Activated gamma-delta T cell treated with Interleukin-2 at 50 U/mL for 16 hours (primary cell): ENCODE data around the gene CLMN.

Experiments
- DNase-seq: peaks from one replicate; pipeline ENCODE4 v3.0.0-alpha.2; 2020

The CLMN gene

DNA sequence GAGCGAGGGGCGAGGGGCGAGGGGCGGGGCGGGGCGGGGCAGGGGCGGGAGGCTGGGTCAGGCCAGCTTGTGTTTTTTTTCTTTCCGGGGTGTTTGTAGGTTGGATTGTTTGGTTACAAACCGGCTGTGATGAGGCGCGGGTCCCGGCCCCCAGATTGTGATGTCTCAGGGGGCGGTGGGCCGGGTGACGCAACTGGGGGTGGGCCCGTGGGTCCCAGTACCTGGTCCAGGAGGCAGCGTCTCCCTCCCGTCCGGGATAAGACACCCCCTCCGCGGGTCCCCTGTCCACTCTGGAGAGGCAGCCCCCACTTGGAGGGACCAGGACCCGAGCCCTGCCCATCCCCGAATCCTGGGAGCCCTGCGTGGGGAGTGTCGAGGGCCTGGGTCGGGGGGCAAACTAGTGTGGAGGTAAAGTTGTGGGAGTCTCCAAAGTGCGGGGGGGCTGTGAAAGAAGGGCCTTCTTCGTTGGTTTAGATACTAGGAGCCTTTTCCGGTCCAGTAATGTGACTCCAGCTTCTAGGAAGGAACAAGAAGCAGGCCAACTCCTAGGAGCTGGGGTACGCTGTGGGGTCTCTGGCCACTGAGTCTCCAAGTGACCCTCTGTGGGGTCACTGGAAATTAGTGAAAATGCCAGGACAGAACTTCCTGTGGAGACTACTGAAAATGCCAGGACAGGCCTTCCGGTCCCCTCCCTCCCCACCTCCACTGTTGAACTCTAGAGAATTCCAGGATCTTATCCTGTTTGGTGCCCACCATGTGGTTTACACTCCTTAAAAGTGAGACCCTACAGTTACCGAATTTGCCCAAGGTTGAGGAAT lies 579 bp upstream of the CLMN start:
- DNase-seq = no peak

DNA sequence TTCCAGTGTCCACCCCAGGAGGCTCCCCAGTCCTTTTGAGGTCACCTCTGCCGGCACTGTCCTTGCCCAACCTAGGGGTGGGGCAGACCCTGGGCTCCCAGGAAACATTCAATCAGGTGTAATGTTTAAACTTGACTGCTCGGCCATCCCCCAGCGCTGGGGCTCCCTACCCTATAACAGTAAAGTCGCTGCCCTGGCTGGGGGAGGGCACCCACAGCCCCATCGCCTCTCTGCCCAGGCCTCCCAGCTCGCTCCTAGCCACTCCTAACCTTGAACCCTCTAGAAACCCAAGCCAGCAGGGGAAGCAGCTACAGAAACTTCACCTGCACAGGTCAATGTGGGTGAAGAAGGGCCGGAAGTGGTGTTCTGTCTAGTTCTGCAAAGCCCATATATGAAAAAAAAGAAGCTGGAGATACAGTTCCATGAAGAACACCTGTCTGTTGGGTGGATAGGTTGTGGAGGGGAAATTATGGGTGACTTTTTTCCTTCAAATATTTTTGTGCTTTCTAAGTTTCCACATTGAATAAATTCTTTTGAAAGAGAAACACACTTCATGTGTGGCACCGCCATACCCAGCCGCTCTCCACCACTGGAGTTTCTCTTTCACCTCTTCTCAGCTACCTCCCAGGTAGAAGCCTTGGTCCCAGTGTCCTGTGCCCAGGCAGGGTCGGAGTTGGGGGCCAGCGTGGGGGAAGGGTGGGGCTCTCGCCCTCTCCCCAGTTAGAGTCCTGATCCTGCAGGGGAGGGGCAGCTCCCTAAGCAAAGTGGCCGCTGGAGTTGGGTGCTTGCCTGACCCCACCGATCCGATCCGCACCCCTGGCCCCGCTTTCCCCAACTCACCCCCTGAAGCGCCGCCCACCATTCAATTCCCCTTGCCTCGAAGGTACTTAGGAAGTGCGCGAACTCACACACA lies 1.1 kb downstream of the CLMN start:
- DNase-seq = no peak

DNA sequence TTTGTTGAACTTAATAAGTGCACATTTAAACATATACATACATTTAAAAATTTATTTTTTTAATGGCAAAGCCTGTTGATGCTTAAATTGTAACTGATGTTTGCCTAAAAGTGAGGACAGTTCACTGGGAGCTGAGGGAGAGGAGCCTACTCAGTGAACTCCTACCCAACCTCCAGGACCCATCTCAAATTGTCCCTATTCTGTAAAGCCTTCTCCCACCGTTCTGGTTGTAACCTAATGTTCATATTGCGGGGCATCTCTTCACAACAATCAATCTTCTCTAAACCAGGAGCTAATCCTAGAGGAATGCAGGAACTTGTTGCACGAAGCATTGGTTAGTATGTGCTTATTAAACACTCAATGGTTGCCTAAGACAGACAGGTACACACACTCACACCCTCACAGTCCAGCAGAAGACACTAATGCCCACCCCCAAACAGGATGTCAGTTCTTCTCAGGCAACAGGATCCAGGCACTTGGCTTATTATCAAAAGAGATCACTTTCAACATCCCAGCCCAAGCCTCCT lies 1.8 kb downstream of the CLMN start:
- DNase-seq = no peak

DNA sequence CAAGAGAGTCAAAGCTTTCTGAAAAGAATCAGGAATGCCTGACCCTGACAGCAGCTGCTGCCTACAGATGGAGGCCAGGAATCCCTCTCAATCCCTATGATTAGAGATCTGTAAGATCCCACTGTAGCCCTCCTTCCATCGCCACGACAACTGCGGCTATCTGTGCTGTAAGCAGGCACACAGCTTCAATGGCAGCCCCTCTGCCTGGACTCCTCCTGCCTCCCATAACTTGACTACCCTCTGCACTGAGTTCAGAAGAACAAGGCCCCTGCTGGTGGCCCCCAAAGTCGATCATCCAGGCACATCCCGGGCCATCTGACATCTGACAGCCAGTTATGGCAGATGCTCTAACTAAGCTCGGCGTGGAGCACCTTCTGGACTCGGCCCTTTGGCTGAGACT lies 2.9 kb downstream of the CLMN start:
- DNase-seq = no peak

DNA sequence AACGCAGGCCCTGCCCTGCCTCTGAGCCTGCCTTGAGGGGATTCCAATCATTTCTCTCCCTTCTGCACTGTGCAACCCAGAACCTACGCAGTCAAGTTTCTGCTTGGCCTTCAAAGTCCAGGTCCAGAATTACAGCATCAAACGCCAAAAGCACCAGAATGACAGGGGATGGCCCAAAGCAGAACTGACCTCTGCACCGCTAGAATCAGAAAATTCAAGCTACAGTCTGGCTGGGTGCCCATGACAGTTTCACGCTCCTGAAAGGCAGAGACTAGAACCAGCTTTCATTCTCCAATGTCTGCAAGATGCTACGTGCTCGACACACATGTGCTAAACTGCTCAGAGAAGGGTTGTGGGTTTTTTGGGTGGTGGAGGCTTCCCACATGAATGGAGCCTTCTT lies 4.1 kb downstream of the CLMN start:
- no peak for DNase-seq

DNA sequence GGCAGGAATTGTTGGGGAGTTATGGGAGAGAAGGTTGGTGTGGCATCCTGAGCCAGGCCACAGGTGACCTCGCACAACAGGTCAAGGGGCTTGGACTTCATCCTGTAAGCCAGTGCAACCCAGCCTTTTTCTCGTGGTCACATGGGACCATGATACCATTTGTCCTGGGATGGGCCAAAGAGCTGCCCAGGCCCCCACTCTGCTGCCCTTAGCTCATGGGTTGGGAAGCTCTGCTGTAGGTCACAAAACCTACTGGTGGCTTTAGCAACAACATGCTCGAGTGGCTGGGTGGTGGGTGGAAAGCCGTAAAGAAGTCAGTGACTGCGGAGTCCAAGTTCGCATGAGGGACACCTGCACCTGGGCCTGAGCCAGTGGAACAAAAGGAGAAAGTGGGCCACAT lies 4.6 kb downstream of the CLMN start:
- no peak for DNase-seq

DNA sequence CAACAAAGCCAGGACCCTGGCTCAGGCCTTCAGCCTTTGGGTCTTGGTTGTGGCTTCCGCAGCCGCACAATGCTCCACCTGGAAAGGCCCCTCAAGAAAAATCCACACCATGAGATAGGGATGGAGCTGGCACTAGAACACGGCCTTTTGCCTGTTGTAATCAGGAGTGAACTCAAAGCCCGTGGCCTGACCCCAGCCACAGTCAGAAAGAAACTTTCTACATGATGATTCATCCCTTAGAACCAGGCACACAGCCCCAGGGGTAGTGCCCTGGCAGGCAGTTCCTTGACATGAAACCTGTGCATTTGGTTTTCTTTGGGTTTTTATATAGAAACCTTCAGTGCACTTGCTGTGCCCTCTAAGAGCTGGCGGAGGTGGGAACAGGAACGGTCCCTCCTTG lies 5.1 kb downstream of the CLMN start:
- no peak for DNase-seq

DNA sequence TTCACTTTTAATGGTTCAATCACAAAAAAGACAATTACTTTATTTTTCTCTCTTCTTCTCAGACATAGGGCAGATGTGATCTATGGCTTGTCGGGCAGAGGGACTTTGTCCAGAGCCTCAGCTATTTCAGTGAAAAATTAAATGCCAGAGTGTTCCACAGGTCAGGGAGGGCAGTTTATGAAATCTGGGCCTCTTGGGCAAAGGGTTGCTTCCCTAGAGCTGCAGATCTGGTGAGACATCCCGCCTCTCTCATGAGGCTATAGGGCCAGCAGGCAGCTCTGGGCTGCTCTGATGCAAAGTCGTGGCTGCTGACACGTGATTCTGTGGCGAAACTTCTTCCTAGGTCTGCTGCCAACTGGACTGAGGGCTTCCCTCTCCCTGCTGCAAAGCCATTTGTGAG lies 6.0 kb downstream of the CLMN start:
- no peak for DNase-seq

DNA sequence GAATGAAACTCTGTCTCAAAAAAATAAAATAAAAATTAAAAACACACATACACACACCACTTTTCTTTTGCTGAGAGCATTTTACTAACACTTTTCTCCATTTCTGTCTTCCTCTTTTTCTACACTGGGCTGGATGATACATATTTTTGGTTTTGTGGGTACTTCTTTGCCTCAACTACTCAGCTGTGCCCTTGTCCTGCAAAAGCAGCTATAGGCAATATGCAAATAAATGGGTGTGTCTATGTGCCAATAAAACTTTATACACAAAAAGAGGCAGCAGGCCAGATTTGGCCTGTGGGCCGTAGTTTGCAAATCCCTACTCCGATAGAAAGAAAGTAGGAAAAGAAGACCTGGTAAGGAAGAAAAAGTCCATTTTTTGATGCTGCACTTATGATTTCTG lies 6.5 kb downstream of the CLMN start:
- DNase-seq = no peak

DNA sequence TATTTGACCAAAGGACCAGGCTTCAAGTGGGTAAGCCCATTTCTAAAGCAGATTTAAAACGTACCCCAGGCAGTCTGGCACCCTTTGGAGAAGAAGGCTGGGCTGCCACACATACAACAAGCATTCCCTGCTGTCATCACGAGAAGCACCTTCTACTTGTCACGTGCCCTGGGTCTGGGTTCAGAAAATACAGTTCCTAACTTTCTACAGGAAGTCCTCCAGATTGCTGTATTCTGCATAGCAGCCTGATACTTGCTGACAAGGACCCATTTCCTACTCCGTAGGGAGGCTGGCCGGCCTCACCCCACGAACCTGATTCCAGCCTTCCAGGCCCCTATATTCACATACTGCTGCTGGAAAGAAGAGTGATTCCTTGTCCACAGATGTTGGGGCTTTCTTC lies 7.4 kb downstream of the CLMN start:
- DNase-seq = no peak

DNA sequence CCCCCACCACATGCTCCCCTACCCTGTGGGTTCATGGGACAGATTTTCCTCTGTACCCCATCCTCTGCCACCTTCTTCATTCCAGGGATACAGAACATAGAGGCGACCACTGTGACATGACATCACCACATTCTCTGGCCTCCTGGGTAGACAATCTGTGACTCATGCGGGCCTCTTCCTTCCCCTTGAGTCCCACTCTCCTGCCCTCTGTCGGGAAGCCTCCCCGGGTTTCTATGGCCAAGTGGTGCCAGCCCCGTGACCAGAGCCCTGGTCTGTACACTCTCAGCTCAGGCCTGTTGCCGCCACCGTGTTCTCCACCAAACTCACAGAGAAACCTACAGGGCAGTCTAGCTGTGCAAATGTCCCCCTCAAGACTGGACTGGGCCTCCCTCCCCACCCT lies 8.0 kb downstream of the CLMN start:
- DNase-seq = no peak

DNA sequence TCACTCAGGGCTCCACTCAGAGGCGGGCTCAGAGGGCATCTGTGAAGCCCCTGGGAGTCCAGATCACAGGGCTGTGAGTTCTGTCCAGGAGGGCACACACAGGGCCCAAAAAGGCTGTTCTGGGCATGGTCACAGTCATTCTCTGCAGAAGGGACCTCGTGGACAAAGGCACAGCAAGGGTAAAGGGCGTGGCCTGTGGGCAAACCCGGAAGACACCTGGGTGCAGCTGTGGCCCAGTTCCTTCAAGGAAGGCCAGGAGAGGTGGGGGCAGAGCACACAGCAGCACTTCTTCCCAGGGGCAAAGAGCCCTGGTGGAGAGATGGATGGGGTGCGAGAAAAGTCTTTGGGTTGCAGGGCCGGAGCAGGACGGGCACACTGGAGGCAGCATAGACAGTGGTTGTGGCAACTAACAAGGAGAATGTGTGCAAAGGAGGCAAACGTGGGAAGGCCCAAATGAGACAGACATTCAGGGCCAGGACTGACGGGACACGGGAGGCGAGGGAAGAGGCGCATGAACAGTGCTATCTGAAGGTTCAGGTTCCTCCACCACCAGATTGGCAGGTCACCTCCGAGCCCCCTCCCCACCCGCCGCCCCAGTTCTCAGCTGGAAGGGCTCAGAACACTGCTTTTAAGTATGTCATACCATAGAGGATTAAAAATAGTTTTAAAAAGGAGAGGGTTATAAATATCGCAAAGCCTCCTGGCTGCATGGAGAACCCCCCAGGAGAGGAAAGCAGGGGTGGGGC lies 8.9 kb downstream of the CLMN start:
- DNase-seq = no peak

DNA sequence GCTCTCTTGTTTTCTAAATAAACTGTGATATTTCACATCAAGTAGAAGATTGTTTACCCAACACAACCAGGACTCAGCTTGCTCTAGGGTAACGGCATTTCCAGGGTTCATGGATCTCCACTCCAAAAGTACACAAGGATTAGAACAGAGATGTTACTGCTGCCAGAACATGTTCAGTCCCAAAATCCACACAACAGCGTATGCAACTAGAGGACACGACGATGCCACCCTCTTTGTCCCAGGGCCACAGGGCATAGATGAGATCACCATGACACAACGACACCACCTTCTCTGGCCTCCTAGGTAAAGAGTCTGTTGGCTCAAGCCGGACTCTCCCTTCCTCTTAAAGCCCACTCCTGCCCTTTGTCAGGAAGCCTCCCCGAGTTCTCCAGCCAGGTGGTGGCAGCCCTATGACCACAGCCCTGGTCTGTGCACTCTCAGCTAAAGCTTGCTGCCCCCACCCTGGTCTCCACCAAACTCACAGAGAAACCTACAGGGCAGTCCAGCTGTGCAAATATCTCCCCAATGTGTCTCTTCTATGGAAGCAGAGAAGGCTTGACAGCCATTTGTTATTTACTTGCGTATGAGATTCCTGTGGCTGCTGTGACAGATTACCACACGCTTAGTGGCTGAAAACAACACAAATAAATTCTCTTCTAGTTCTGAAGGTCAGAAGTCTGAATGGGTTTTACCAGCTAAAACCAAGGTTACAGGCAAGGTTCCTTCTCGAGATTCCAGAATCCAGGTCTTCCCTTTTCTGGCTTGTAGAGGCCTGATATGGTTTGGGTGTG lies 10.3 kb downstream of the CLMN start:
- no peak for DNase-seq

DNA sequence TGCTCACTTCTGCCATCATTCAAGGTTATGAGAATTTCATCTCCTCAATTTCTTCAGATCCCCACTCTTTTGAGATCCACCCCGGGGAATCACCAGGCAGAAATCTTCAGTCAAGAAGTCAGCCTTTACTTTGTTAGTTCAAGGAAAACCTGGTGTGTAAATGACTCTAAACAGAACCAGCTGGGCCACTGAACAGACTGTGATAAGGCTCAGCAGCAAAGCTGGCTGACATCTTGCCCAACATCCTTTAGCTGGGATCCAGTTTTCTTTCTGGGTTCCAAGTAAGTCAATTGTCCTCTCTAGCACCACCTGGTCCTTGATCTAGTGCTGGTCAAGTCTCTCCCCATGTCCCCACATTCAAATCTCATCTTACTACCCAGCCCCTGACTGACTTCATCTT lies 11.6 kb downstream of the CLMN start:
- DNase-seq = no peak

DNA sequence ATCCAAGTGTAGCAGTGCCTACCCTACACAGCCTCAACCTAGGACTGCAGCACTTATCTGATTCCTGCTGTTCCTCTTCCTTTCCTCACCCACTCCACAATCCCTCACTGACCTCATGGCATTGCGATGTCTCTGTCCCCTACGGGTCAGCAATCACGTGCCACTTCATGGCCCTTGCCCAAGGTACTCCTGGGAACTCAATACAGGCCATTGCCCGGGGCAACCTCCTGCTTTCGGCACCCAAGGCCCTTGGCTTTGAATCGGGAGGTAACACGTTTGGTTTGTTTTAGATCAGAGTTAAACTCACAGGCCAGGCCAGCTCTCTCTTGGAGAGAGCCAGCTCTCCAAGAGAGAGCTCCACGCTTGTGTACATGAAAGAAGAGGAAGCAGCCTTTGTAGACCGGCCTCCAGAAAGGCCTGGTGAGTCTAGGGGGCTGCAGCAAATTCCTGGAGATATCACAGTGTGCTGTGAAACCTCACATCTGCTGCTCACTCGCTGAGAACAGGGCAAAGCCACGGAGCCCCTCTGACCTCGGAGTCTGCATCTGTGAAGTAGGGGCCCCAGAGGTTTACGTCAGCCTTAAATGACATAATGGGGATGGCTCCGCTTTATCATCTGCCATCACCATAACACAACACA lies 12.2 kb downstream of the CLMN start:
- no peak for DNase-seq

DNA sequence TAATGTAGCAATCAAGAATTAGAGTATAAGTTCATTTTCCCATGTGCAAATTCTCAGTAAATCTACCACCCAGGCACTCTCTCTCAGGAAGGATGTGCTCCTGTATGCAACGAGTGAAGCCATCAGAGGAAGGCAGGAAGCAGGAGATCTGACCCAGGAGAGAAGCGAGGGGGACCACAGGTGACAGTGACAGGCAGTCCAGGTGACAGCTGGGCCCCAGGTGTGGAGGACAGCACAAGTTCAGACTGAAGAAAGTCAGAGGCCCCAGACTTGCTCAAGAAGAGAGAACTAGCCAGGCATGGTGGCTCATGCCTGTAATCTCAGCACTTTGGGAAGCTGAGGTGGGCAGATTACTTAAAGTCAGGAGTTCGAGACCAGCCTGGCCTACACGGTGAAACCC lies 13.8 kb downstream of the CLMN start:
- DNase-seq = no peak

DNA sequence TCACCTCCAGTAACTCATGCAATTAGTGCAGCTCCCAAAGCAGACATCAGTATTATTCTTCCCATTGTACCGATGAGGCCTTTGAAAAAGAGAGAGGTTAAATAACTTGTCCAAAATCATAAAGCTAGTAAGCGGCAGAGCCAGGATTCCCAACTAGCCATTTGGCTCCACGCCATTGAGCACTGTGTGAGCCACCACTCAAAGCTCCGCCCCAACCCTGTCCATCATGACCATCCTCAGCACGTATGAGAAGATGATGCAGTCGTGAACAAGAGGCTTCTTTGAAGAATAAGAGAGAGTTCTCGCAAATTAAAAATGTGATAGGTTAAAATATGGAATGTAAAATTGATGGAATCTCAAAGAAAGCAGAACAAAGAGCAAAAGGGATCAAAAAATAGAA lies 14.6 kb downstream of the CLMN start:
- DNase-seq = no peak

DNA sequence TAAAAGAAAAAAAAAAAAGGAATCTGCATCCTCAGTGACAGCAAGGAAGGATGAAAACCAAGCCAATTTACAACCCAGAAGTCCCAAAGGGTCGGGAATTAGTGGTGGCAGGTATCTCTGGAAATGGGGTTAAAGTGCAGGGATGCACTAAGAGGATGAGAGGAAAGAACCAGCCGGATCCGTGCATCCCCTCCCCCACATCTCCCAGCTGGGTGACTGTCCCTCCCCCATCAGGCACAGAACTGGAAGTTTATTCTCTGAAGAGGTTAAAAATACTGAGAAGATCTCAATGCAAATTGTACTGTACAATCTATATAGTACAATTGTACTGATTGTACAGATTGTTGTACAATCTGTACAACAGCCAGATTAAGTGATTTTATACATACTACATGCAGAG lies 15.4 kb downstream of the CLMN start:
- no peak for DNase-seq

DNA sequence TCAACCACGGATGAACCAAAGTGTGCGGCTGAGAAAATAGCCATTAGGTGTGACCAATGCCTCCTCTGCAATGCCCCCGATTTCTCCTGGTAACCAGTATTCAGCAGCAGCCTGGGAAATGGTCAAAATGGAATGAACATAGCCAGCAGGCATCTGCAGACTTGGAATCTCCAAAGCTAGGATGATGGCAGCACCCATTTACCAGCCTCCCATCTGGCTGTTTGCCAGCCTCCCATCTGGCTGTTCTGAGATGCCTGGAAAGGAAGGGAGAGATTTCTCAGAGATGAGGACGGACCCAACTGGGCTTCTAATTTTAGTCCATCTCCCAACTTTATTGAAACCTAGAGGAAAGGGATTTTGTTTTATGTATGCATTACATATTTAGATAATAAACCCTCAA lies 16.2 kb downstream of the CLMN start:
- DNase-seq = no peak

DNA sequence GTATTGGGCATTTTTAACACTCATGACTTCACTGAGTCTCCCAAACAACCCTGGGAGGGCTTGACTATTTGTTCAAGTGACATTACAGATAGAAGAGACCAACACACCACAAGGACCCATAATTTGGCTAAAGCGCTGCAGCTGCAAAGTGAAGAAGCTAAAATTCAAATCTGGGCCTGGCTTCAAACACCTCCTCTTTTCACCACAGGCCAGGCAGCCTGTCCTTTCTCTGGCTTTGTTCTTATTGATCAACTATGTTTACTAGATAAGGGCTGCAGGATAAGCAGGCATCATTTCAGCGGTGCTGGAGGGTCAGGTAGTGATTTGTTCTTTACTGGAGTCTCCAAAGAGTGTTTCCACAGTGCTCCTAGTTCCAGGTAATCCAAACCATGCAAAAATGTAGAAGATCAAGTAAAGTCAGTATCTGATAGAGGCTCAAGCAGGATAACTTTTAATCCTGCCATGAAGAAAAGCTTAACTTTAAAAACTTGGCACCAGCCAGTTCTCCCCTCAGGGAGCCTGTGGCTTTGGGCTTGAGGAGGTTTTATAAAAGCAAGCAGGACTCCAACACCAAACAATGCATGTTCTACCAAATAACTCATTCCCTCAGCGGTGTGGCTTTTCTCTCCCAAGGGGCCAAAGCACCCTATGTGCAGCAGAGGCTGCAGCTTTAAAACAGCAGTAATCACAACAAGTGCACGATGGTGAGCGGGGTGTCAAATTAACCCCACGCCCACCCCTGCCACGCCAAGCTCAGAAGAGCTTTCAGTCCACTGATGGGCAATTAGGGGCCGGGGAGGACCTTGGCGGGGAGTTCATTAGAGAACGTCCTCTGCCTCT lies 16.8 kb downstream of the CLMN start:
- DNase-seq = no peak
